COLO668 (cell line): ENCODE data around the gene BCAS3.

Experiments
- DNase-seq: peaks from one replicate; lab custom pipeline; 2025; ENCODE audit not compliant: unreplicated experiment; lab: John Stamatoyannopoulos, UW

Gene BCAS3

GRCh38 chr17:61053469-61053868 is 375.8 kb downstream of the BCAS3 start:
- no peak for DNase-seq

- DNase-seq, result no peak
Observed at GRCh38 chr17:61054436-61054835, 376.8 kb downstream of the BCAS3 start.

- DNase-seq, result no peak
Observed at GRCh38 chr17:61057257-61057656, 379.6 kb downstream of the BCAS3 start.

- no peak for DNase-seq
Observed at GRCh38 chr17:61058066-61058465, 380.4 kb downstream of the BCAS3 start.

- no peak for DNase-seq
Observed at GRCh38 chr17:61063528-61063927, 385.9 kb downstream of the BCAS3 start.

- DNase-seq, result no peak
Observed at GRCh38 chr17:61064087-61064951, 386.7 kb downstream of the BCAS3 start.

- DNase-seq, result no peak
Observed at GRCh38 chr17:61065263-61065773, 387.7 kb downstream of the BCAS3 start.

- no peak for DNase-seq
Observed at GRCh38 chr17:61066062-61066461, 388.4 kb downstream of the BCAS3 start.

- DNase-seq, result no peak
Observed at GRCh38 chr17:61070649-61071048, 393.0 kb downstream of the BCAS3 start.

- DNase-seq, result no peak
Observed at GRCh38 chr17:61072648-61073047, 395.0 kb downstream of the BCAS3 start.

GRCh38 chr17:61073131-61073530 is 395.5 kb downstream of the BCAS3 start:
- DNase-seq, result no peak

GRCh38 chr17:61073799-61074513 is 396.3 kb downstream of the BCAS3 start:
- no peak for DNase-seq

- no peak for DNase-seq
Observed at GRCh38 chr17:61075988-61076387, 398.3 kb downstream of the BCAS3 start.

GRCh38 chr17:61076621-61077031 is 399.0 kb downstream of the BCAS3 start:
- no peak for DNase-seq

GRCh38 chr17:61081959-61082358 is 404.3 kb downstream of the BCAS3 start:
- DNase-seq, result no peak

GRCh38 chr17:61084260-61084659 is 406.6 kb downstream of the BCAS3 start:
- no peak for DNase-seq

GRCh38 chr17:61087024-61087423 is 409.4 kb downstream of the BCAS3 start:
- DNase-seq, result no peak

GRCh38 chr17:61088556-61088955 is 410.9 kb downstream of the BCAS3 start:
- DNase-seq, result no peak

GRCh38 chr17:61091096-61091495 is 413.4 kb downstream of the BCAS3 start:
- no peak for DNase-seq

- no peak for DNase-seq
Observed at GRCh38 chr17:61097781-61098180, 420.1 kb downstream of the BCAS3 start.

GRCh38 chr17:61106354-61106753 is 428.7 kb downstream of the BCAS3 start:
- no peak for DNase-seq

GRCh38 chr17:61116577-61116976 is 438.9 kb downstream of the BCAS3 start:
- DNase-seq, result no peak
